HG03342 (cell line): ENCODE data around the gene TRIM66.
"Not testable (repeated sequence)": the region's sequence is repeated elsewhere in the genome, so short reads cannot be mapped to it uniquely, and the experiment has no call there.

Experiments
- ATAC-seq: cut with Tn5 transposase; IDR thresholded peaks from one replicate; pipeline ENCODE4 v1.9.1; 2021; ENCODE audit warnings: mild to moderate bottlenecking, moderate library complexity; ENCODE audit not compliant: unreplicated experiment

Gene TRIM66

DNA sequence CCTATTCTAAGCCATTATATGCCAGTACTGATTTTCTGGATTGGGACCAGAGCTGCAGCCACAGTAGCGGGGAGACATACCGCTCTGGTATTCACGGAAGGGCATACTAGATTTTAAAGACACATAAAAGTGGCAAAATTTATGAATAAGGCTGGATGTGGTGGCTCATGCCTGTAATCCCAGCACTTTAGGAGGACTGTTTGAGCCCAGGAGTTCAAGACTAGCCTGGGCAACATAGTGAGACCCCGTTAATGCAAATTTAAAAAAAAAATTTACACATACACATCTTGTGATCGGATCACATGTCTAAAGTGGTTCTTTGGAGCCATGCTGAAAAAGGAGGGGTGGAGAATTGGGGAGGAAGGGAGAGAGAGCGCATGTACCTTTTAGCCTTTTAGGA is 9.1 kb upstream of the TRIM66 start:
- no peak for ATAC-seq

DNA sequence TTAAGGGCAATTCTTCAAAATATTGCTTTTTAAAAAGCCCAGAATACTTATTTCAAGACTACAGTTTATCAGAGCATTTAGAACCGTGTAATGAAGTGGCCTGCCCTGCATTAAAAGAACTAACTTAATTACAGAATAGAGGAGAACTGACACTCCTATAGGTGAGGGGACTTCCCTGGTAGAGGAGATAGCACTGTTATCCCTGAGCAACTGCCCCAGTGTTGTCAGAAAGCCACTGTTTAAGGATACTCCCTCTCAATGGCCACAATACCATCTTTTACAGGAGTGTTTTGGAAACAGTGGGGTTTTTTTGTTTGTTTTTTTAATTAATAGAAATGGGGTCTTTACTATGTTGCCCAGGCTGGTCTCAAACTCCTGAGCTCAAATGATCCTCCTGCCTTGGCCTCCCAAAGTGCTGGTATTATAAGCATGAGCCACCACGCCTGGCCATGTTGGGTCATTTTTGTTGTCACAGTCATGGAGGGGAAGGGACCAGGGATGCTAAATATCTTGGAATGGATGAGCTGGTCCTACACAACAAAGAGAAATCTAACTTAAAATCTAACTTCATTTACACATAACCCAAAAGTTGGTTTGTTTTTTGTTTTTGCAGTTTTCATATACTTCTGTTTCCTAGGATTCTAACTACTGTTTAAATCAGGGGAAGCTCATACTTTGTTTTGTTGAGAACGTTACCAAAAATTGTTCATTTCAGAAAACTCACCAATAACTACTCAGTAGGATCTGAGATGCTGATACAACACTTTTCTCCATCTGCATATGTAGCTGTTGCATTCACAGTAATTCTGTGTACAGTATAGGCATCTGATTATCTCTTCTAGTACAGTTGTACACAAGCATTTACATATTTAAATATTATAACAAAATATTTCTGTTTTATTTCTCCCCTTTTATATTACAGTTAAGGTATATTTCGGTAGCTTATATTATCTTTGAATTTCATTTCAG is 8.2 kb upstream of the TRIM66 start:
- ATAC-seq: no peak

DNA sequence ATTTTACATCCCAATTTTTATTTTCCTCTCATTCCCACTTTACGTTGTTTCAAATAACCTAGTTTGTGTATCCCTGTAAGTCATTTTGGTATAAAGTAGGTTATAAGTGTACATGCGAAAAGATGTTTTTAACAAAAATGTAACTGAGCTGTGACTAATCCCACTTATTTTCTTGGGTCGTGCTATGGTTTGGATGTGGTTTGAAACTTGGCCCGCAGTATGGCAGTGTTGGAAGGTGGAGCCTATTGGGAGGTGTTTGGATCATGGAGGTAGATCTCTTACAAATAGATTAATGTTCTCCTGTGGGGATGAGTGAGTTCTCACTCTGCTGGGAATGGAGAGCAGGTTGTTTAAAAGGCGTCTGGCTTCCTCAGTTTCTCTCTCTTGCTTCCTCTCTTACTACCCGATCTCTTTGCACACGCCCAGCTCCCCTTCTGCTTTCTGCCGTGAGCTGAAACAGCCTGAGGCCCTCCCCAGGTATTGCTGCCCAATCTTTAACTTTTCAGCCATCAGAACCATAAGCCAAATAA is 7.3 kb upstream of the TRIM66 start:
- no peak for ATAC-seq

DNA sequence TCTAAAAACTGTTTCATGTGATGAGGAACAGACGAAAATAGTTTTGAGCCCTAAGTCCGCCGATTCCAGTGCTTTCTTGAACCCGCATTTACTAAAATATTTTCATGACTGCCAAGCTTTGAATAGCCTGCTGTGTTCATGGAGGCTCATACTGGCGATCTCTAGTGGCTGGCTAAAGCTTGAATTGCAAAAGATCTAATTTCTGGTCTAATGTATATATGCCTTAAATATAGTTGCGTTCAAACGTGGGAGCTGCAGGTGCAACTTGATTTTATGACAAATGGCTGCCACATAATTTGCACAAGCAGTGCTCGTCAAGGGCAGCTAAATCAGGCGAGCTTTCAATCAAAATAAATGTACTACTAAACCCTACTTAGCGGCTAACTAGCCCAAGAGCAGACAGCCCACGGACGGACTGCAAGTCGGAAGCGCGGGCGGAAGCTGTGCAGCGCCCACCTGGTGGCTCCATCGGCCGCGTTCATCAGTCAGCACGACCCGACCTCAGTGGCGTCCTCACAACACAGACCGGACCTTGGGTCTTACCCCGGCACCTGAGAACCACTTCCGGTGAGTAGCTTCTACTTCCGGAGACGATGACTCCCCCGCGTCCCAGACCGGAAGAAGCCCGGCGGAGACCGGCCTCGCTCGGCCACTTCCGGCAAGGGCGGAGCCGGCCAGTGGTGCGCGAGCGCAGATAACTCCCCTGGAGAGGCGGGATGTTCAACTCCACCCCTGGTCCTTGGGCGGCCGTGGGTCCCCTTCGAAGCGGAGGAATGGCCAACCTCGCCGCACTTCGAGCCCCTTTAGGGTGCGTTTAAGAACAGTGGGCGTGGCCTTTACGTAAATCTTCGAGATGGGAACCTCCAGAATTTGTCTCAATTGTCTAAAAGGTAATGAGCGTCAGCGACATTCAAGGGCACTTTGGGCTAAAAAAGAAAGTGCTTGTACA is 6.2 kb upstream of the TRIM66 start:
- peak; percentile 94 for ATAC-seq

DNA sequence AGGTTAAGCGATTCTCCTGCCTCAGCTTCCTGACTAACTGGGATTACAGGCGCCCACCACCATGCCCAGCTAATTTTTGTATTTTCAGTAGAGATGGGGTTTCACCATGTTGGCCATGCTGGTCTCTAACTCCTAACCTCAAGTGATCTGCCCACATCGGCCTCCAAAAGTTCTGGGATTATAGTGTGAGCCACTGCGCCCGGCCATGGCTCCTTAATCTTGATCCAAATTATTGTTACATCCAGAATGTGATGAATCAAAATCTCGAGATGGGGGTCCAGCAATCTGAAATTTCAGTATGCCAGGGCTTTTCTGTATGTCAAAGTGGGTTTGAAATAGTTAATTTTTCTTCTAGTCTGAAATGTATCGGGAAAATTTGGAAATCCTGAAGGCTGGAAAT is 3.9 kb upstream of the TRIM66 start:
- no peak for ATAC-seq

DNA sequence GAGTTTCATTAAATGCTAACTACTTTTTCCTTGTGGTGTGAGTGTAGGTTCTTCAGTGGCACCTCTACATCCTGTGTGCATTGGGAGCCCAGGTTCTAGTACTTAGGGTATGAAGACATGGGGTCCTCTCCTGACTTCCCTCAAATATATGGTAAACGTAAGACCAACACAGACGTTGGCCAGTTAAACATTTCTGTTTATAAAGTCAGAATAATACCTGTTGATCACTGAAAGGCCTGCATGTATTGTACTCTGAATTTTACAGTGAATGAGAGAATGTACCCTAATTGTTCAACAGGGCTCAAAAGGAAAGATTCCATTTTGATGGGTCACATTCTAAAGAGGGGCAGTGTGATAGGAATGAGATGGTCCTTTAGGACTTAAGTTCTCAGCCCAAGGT is 3.4 kb upstream of the TRIM66 start:
- no peak for ATAC-seq

DNA sequence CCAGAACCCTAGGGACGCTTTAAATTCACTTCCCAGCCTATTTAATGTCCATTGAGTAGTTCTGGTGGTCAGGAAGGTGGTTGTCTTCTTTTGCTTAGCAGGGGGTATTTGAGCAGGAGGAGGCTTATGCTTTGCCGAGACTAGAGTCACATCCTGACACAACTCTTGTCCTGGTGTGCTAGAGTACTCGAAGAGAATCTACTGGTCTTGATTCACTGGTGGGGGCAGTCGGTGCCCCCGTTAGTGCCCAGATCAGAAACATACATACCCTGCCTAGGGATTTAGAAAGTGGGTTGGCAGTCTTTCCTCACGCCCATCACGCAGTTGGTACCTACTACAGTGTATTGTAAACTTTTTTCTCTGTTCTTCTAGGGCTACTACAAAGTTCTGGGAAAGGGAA is 2.8 kb upstream of the TRIM66 start:
- no peak for ATAC-seq

DNA sequence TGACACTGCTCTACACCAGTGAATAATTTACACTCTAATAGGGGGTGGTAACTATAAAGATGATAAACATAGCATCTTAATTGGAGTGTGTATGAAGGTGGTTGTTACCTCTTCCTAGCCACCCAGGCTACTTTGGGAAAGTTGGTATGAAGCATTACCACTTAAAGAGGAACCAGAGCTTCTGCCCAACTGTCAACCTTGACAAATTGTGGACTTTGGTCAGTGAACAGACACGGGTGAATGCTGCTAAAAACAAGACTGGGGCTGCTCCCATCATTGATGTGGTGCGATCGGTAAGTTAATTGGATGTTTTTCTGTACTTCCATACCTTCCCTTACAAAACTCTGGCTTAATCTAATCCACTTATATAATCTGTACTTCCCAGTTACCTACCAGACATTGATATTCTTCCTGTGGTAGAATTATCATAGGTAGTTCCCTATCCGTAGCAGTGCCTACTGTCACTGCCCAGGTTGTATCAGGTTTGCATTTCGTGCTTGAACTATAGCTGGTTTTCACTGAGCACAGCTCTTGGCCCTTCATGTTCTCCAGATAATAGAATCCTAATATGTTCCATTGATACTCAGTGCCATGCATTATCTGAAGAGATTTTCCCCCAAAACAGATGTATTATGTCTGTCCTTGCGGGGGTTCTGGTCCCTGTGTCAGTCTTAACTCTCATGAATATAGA is 2.3 kb upstream of the TRIM66 start:
- ATAC-seq: no peak

DNA sequence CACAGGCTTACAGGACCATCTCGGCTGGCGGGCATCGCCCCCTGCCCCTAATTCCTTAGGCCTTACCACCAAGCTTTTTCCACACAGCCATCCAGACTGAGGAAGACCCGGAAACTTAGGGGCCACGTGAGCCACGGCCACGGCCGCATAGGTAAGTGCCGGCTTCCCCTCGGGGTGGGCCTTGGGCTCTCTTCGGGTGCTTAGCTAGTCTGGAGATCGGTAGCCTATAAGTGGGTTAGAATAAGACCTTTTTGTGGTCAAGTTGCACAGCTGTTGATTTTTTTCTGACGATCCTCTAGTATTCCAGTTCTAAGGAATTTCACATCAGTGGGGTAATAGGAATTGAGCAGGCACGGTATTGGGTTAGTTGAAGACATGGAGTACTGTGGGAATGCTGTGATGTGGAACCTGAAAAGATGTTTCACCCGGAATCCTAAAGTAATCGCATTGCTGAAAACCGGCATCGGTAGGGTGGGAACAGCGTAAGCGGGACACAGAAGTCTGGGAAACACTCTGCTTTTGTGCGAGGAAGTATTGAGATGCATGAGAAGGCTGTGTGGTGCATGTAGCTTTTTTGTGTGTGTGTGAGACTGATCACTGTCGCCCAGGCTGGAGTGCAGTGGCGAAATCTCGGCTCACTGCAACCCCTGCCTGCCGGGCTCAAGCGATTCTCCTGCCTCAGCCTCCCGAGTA is 796 bp upstream of the TRIM66 start:
- no peak for ATAC-seq

DNA sequence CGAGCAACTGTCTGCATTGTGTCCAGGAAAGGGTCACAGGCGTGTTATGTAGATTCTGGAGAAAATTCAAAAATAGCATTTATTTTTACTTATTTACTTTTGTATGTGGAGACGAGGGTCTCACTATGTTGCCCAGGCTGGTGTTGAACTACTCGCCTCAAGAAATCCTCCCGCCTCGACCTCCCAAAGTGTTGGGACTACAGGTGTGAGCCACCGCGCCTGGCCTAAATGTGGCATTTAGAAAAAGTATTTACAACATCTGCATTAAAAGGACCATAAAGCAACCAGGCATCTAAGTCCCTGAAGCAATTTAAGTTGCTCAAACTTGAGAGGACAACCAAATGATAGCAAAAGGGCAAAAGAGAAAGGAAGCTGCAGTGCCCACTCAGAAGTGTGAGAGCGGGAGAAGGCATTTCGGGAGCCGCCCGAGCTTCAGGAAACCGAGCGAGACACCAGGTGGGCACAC is 595 bp downstream of the TRIM66 start:
- ATAC-seq: no peak

DNA sequence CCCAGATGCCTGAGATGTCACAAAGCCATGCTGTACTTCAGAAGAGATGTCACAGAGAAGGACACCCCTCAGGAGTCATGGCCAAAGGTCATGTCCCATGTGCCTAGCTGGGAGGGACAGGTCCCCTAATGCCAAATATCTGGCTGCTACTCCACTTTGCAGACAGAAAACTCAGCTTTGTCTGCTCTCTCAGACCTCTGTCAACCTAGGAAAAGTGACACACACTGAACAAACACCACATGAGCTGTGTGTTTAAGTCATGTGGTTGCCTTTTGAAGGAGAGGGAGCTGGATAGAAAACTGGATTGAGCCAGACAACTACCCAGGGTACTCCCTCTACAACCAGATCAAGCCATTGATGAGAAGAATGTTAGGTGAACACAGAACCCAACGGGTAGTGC is 3.5 kb downstream of the TRIM66 start:
- ATAC-seq: no peak

DNA sequence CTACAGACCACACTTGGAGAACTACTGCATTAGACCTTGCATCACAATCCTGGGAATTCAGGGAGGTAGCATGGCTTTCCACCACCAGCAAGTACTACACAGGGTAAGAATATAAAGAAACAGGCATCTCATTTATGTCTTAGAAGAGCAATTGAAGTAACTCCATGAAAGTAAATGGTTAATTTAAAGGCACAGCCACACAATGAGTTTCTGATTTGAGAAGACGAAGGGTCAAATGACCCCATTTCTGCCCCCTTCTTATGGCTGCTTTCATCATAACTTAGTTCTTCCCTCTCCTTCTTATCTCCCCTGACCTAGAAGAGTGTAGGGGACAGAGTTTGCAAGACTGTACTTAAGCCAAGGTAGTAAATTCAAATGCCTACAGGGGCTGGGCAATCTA is 6.0 kb downstream of the TRIM66 start:
- no peak for ATAC-seq

DNA sequence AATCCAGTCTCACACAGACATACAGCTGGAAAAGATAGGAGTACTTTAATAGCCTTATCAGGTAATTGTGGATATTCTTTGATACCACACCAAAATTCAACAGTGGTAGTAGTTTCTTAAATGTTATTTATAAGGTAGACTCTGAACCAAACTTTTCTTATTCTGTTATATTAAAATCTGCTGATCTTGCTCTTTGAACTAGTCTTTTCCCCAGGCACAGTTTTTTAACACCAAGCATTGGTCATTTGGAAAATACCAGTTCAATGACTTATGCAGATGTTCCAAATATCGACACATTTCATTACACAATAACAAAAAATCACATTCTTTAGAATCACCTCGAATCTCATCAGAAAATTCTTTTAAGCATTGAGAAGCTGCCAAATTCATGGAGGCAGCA is 7.6 kb downstream of the TRIM66 start:
- ATAC-seq: no peak

DNA sequence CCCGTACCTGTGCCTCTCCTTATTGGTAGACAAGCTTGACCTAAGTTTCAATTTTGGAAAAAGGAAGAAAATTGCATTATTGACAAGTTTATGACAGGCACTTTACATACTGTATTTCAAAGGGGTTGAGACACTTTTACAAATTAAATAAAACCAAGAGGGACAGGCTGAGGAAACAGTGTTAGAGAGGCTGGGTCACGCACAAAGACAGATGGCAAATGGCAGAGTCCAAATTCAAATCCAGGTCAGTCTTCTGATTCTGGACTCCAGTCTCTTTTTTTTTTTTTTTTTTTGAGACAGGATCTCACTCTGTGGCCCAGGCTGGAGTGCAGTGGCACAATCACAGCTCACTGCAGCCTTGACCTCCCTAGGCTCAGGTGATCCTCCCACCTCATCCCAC is 10.1 kb downstream of the TRIM66 start:
- ATAC-seq: no peak

DNA sequence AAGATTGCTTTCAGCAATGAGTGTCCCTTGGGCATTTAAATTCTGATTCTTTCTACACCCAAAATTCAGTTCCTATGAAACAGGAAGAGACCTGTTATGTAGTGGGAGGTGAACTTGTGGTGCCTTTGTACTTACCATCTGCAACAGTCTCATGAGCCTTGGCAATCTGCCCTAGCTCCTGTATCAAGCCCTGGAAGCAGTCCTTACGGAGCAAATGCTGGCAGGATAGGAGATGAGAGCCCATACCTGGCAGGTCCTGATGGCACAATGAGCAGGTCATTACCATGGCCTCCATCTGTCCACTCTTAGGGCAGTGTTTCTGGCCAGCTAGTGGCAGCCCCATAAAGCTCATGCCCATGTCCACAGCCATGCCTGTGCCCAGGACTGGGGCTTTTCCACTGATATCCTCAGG is 10.8 kb downstream of the TRIM66 start:
- ATAC-seq: no peak

DNA sequence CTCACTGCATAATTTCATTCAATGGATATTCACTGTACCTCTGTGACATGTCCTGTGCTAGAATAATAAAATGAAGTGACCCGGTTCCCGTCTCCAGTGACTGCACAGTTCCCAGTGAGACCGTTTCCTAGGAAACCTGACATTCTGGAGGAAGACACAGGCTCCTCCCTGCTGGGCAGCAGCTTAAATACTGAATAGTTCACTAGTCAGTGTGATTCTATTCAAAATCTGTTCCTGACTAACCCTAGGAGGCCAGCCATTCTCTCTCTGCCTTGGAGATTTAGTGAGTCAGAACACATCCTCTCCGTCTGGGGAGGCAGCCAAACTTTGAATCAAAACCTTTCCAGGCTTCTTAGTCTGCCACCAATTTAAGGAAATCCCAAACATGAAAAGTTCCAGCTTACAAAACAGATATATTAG is 11.3 kb downstream of the TRIM66 start:
- no peak for ATAC-seq

DNA sequence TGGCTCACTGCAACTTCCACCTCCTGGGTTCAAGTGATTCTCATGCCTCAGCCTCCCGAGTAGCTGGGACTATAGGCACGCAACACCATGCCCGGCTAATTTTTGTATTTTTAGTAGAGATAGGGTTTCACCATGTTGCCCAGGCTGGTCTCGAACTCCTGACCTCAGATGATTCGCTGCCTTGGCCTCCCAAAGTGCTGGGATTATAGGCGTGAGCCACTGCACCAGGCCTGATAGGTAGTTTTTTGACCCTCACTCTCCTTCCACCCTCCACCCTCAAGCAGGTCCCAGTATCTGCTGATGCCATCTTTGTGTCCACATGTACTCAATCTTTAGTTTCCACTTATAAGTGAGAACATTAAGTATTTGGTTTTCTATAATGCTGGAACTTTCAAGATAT is 12.4 kb downstream of the TRIM66 start:
- not testable (repeated sequence) for ATAC-seq

DNA sequence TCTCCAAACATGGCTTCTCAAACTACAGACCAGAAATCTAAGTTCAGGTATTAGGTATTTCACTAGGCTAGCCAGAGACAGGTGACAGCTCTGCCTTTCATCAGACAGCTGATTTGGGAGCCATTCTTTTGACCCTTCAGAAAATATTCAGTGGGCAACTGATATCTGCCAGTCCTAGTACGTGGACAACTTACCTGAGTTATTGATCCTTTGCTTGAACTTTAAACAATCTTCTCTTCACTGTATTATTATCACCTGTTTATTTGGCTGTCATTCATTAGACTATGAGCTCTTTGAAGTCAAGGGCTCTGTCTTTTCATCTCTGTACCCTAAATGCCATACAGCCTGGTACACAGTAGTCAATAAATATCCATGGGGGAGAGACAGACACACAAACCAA is 17.2 kb downstream of the TRIM66 start:
- ATAC-seq: no peak

DNA sequence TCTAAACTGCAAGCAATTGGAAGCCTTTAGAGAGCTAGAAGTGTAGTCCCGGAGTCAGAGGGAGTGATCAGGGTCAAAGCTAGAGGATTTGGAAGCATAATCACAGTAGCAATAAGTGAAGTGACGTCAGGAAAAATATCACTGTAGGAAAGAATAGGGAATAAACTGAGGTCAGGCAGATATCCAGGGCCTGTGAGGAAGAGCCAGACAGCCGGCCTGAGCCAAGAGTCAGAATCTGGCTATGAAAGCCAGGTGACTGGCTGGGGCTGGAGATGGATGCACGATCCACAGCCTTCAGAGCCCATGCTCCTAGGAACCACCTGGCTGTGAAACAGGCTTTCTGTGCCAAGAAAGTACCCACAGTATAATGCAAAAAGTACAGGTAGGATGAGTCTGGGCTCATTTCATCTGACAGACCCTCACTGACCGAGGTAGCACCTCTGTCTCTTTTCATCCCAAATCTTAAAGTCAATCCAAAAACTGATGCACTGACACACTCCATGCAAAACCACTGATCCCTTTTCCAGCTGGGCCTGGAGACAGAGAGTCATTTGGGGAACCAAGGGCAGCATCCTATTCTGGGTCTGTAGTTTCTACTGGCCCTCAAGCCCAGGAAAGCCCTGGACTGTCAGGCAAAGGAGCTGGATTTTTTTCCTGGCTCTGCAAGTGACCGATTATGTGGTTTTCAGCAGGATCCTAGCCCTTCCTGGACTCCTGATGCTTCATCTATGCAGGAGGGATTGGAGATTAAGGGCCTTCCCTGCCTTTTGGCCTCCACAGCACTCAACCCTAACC is 21.3 kb downstream of the TRIM66 start:
- ATAC-seq: no peak
